Hepatocyte (in vitro differentiated cells): Measurements from ENCODE around the gene MRPL21. TPM values are rescaled to one million over a fixed set of nuclear protein-coding genes. Genes with fewer than 3 reads are reported as not detected.

ENCODE experiments used
- DNase-seq: peaks from one replicate; pipeline ENCODE4 v3.0.0-alpha.2; 2016; ENCODE audit warnings: low spot score
- H2AFZ ChIP-seq: fragments of 200-600 bp; sonication (generic); 2 replicates; pipeline ENCODE4 v1.6.0; 2016; ENCODE audit warnings: antibody characterized with exemption, mild to moderate bottlenecking
- H3K27ac ChIP-seq: fragments of 200-600 bp; sonication (generic); 2 replicates; pipeline ENCODE4 v1.5.1; 2016; ENCODE audit warnings: mild to moderate bottlenecking
- H3K27me3 ChIP-seq: fragments of 200-600 bp; sonication (generic); 2 replicates; pipeline ENCODE4 v1.6.1; 2016
- H3K36me3 ChIP-seq: fragments of 200-600 bp; sonication (generic); replicated peaks from 2 replicates; pipeline ENCODE4 v1.5.1; 2016; ENCODE audit warnings: low read depth; ENCODE audit not compliant: insufficient read depth
- H3K4me1 ChIP-seq: fragments of 200-600 bp; sonication (generic); 2 replicates; pipeline ENCODE4 v1.5.1; 2016; ENCODE audit warnings: mild to moderate bottlenecking, moderate library complexity; ENCODE audit not compliant: insufficient read depth
- H3K4me2 ChIP-seq: fragments of 200-600 bp; sonication (generic); 2 replicates; pipeline ENCODE4 v1.6.0; 2016
- H3K4me3 ChIP-seq: fragments of 200-600 bp; sonication (generic); 2 replicates; pipeline ENCODE4 v1.5.1; 2016; ENCODE audit warnings: mild to moderate bottlenecking
- H3K79me2 ChIP-seq: fragments of 200-600 bp; sonication (generic); 2 replicates; pipeline ENCODE4 v1.6.0; 2017; ENCODE audit warnings: mild to moderate bottlenecking
- H3K9me2 ChIP-seq: fragments of 200-600 bp; sonication (generic); replicated peaks from 2 replicates; pipeline ENCODE4 v1.6.0; 2017; ENCODE audit warnings: mild to moderate bottlenecking; ENCODE audit not compliant: insufficient read depth
- H3K9me3 ChIP-seq: fragments of 200-600 bp; sonication (generic); 2 replicates; pipeline ENCODE4 v1.5.1; 2016; ENCODE audit warnings: low read depth, mild to moderate bottlenecking
- H4K20me1 ChIP-seq: fragments of 200-600 bp; sonication (generic); 2 replicates; pipeline ENCODE4 v1.6.0; 2016; ENCODE audit warnings: mild to moderate bottlenecking; ENCODE audit not compliant: insufficient read depth, poor library complexity, severe bottlenecking
- CTCF ChIP-seq: fragments of 200-600 bp; sonication (generic); IDR thresholded peaks from 2 replicates; pipeline ENCODE4 v1.5.1; 2016; ENCODE audit warnings: antibody characterized with exemption, mild to moderate bottlenecking; ENCODE audit not compliant: poor library complexity
- EZH2 ChIP-seq: fragments of 200-600 bp; sonication (generic); IDR thresholded peaks from 2 replicates; pipeline ENCODE4 v1.6.1; 2016; ENCODE audit warnings: antibody characterized with exemption, mild to moderate bottlenecking, borderline replicate concordance
- EZH2phosphoT487 ChIP-seq: fragments of 200-600 bp; sonication (generic); IDR thresholded peaks from one replicate; pipeline ENCODE4 v1.6.1; 2018; ENCODE audit warnings: antibody characterized with exemption, mild to moderate bottlenecking, low read depth, moderate library complexity; ENCODE audit not compliant: unreplicated experiment, severe bottlenecking
- WGBS: methylation state at CpG from one replicate; pipeline ENCODE4 v1.1.6; 2016; ENCODE audit warnings: low lambda C conversion rate; ENCODE audit errors: missing lambda C conversion rate; 5-methylcytosine and 5-hydroxymethylcytosine counted together
- polyA plus RNA-seq: library from polyadenylated mRNA; unstranded; fragments of >200 nt; fragmentation: Nextera tagmentation; extraction: Ambion mirVana; gene quantifications from 2 replicates; pipeline ENCODE4 v1.2.1, GENCODE V29; 2016
- total RNA-seq: library from RNA; depleted of rRNA; stranded (reverse); fragments of >200 nt; gene quantifications from 2 replicates; pipeline ENCODE4 v1.2.3, GENCODE V29; 2014

The MRPL21 gene
- total and polyA plus RNA-seq, 2 experiments from 2014 or later: 34.9 to 86.2 TPM

GRCh38 chr11:68872216-68873003, 31.2 kb downstream of the MRPL21 start:
- peaks cover 13% of the 10 kb centered on the region for H3K4me1 ChIP-seq
- H3K4me2 ChIP-seq: no peak overlapping the region
- no peak overlapping the region for H2AFZ ChIP-seq
- no peaks in the 10 kb centered on the region for H3K9me2 ChIP-seq
- H3K27me3 ChIP-seq: no peaks in the 10 kb centered on the region
- WGBS: 68% methylated on average over 12 of the region's 12 CpGs
- no peaks in the 10 kb centered on the region for H3K9me3 ChIP-seq
- TF ChIP-seq EZH2phosphoT487: no peak
- no peak for TF ChIP-seq EZH2
- no peak for TF ChIP-seq CTCF
- no peak for DNase-seq
- H4K20me1 ChIP-seq: no peaks in the 10 kb centered on the region
- no peaks in the 10 kb centered on the region for H3K36me3 ChIP-seq
- no peaks in the 10 kb centered on the region for H3K79me2 ChIP-seq
- no peak overlapping the region for H3K27ac ChIP-seq
- H3K4me3 ChIP-seq: no peak overlapping the region

- 53% methylated on average over 9 of the region's 9 CpGs for WGBS
- no peaks in the 10 kb centered on the region for H4K20me1 ChIP-seq
- H3K4me1 ChIP-seq: peaks cover 13% of the 10 kb centered on the region
- no peaks in the 10 kb centered on the region for H3K36me3 ChIP-seq
- peak overlapping the region; percentile 30 for H3K4me3 ChIP-seq
- H3K79me2 ChIP-seq: no peaks in the 10 kb centered on the region
- peak overlapping the region; percentile 82 for H3K4me2 ChIP-seq
- no peaks in the 10 kb centered on the region for H3K9me3 ChIP-seq
- no peaks in the 10 kb centered on the region for H3K27me3 ChIP-seq
- DNase-seq: no peak
- TF ChIP-seq EZH2phosphoT487 (no peak), CTCF (no peak), EZH2 (no peak)
- H2AFZ ChIP-seq: peak overlapping the region; percentile 33
- H3K9me2 ChIP-seq: no peaks in the 10 kb centered on the region
- H3K27ac ChIP-seq: peak overlapping the region; percentile 73
Observed at GRCh38 chr11:68870470-68870869, 33.2 kb downstream of the MRPL21 start.

- Histone ChIP-seq H3K4me1 (peaks cover 13% of the 10 kb centered on the region), H3K9me3 (no peaks in the 10 kb centered on the region), H3K27me3 (no peaks in the 10 kb centered on the region), H2AFZ (no peak overlapping the region), H3K4me3 (no peak overlapping the region), H3K36me3 (no peaks in the 10 kb centered on the region), H4K20me1 (no peaks in the 10 kb centered on the region), H3K9me2 (no peaks in the 10 kb centered on the region), H3K79me2 (no peaks in the 10 kb centered on the region), H3K27ac (no peak overlapping the region), H3K4me2 (no peak overlapping the region)
- TF ChIP-seq EZH2 (no peak), CTCF (no peak), EZH2phosphoT487 (no peak)
- DNase-seq: no peak
- WGBS: 87% methylated on average over 17 of the region's 18 CpGs
Observed at GRCh38 chr11:68868221-68868835, 35.3 kb downstream of the MRPL21 start.
